ENCODE measurements around the gene SLC17A9.

The SLC17A9 gene

GRCh38 chr20:63017076-63017825 lies 64.7 kb downstream of the SLC17A9 start:
- FAIRE-seq (no peak), DNase-seq (ENCODE audit: low spot score) (no peak)

- FAIRE-seq (no peak), DNase-seq (ENCODE audit: low spot score) (no peak)
These were observed 65.4 kb downstream of the SLC17A9 start for GRCh38 chr20:63017826-63018411.

Data from urothelium cell line (cell line).